Measurements from ENCODE around the gene MROH2A. TPM values are rescaled to one million over a fixed set of nuclear protein-coding genes. Genes with fewer than 3 reads are reported as not detected.

MROH2A gene
- total RNA-seq, 1 experiment from 2014 or later, result not detected

DNA sequence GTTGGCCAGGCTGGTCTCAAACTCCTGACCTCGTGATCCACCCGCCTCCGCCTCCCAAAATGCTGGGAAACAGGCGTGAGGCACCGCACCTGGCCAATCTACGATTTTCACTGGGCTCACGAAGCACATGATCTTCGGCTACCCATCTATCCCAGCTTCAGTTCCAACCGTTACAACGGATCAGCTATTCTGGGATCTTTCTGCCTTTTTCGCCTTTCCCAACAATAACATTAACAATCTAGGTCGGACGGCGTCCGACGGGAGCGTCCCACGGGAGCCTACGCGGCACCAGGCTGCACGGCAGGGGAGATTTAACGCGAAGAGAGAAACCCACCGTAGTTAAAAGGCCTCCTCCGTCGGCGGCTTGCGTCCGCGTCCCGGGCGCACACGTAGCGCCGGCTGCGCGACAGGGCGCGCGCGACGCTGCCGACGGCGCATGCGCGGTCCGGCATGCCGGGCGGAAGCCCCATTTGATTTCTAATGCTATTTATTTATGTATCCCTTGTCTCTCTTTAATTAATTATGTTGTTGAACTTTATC is 89.9 kb downstream of the MROH2A start, which contains the start of gene MSL3B (continued):
- TF ChIP-seq, protein P1, sequence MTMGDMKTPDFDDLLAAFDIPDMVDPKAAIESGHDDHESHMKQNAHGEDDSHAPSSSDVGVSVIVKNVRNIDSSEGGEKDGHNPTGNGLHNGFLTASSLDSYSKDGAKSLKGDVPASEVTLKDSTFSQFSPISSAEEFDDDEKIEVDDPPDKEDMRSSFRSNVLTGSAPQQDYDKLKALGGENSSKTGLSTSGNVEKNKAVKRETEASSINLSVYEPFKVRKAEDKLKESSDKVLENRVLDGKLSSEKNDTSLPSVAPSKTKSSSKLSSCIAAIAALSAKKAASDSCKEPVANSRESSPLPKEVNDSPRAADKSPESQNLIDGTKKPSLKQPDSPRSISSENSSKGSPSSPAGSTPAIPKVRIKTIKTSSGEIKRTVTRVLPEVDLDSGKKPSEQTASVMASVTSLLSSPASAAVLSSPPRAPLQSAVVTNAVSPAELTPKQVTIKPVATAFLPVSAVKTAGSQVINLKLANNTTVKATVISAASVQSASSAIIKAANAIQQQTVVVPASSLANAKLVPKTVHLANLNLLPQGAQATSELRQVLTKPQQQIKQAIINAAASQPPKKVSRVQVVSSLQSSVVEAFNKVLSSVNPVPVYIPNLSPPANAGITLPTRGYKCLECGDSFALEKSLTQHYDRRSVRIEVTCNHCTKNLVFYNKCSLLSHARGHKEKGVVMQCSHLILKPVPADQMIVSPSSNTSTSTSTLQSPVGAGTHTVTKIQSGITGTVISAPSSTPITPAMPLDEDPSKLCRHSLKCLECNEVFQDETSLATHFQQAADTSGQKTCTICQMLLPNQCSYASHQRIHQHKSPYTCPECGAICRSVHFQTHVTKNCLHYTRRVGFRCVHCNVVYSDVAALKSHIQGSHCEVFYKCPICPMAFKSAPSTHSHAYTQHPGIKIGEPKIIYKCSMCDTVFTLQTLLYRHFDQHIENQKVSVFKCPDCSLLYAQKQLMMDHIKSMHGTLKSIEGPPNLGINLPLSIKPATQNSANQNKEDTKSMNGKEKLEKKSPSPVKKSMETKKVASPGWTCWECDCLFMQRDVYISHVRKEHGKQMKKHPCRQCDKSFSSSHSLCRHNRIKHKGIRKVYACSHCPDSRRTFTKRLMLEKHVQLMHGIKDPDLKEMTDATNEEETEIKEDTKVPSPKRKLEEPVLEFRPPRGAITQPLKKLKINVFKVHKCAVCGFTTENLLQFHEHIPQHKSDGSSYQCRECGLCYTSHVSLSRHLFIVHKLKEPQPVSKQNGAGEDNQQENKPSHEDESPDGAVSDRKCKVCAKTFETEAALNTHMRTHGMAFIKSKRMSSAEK (CRISPR knock-in tag; IDR thresholded peaks at IDR 0.05; ENCODE audit: borderline replicate concordance), result no peak
- TF ChIP-seq, protein P2, sequence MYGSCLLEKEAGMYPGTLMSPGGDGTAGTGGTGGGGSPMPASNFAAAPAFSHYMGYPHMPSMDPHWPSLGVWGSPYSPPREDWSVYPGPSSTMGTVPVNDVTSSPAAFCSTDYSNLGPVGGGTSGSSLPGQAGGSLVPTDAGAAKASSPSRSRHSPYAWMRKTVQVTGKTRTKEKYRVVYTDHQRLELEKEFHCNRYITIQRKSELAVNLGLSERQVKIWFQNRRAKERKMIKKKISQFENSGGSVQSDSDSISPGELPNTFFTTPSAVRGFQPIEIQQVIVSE (CRISPR knock-in tag; IDR thresholded peaks at IDR 0.05; ENCODE audit: borderline replicate concordance), result no peak
- TF ChIP-seq ESRRA (CRISPR knock-in tag; IDR thresholded peaks at IDR 0.05; ENCODE audit: borderline replicate concordance), result 0 out of 2 replicates have a peak, but pooled peaks have one; percentile 28
- no peak for TF ChIP-seq HMGA2 (CRISPR knock-in tag; IDR thresholded peaks at IDR 0.05)
- no peak for TF ChIP-seq NR1H2 (CRISPR knock-in tag; IDR thresholded peaks at IDR 0.05)
- TF ChIP-seq, protein P3, sequence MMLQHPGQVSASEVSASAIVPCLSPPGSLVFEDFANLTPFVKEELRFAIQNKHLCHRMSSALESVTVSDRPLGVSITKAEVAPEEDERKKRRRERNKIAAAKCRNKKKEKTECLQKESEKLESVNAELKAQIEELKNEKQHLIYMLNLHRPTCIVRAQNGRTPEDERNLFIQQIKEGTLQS (CRISPR knock-in tag; conservative IDR thresholded peaks at IDR 0.05), result no peak
- TF ChIP-seq OVOL2 (CRISPR knock-in tag; IDR thresholded peaks at IDR 0.05; ENCODE audit: borderline replicate concordance), result no peak
- no peak for TF ChIP-seq SP1 (CRISPR knock-in tag; conservative IDR thresholded peaks at IDR 0.05)
- TF ChIP-seq, protein P4, sequence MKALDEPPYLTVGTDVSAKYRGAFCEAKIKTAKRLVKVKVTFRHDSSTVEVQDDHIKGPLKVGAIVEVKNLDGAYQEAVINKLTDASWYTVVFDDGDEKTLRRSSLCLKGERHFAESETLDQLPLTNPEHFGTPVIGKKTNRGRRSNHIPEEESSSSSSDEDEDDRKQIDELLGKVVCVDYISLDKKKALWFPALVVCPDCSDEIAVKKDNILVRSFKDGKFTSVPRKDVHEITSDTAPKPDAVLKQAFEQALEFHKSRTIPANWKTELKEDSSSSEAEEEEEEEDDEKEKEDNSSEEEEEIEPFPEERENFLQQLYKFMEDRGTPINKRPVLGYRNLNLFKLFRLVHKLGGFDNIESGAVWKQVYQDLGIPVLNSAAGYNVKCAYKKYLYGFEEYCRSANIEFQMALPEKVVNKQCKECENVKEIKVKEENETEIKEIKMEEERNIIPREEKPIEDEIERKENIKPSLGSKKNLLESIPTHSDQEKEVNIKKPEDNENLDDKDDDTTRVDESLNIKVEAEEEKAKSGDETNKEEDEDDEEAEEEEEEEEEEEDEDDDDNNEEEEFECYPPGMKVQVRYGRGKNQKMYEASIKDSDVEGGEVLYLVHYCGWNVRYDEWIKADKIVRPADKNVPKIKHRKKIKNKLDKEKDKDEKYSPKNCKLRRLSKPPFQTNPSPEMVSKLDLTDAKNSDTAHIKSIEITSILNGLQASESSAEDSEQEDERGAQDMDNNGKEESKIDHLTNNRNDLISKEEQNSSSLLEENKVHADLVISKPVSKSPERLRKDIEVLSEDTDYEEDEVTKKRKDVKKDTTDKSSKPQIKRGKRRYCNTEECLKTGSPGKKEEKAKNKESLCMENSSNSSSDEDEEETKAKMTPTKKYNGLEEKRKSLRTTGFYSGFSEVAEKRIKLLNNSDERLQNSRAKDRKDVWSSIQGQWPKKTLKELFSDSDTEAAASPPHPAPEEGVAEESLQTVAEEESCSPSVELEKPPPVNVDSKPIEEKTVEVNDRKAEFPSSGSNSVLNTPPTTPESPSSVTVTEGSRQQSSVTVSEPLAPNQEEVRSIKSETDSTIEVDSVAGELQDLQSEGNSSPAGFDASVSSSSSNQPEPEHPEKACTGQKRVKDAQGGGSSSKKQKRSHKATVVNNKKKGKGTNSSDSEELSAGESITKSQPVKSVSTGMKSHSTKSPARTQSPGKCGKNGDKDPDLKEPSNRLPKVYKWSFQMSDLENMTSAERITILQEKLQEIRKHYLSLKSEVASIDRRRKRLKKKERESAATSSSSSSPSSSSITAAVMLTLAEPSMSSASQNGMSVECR (CRISPR knock-in tag; IDR thresholded peaks at IDR 0.05; ENCODE audit: borderline replicate concordance), result peak; percentile 58; the same call in 1 of the 2 replicates
- TF ChIP-seq TCF7 (CRISPR knock-in tag; IDR thresholded peaks at IDR 0.05; ENCODE audit: low read depth), result no peak
- no peak for TF ChIP-seq MXD4 (CRISPR knock-in tag; IDR thresholded peaks at IDR 0.05; ENCODE audit: borderline replicate concordance)
- no peak for TF ChIP-seq IRF2 (CRISPR knock-in tag; IDR thresholded peaks at IDR 0.05; ENCODE audit: borderline replicate concordance, low read depth)
- TF ChIP-seq, protein P5, sequence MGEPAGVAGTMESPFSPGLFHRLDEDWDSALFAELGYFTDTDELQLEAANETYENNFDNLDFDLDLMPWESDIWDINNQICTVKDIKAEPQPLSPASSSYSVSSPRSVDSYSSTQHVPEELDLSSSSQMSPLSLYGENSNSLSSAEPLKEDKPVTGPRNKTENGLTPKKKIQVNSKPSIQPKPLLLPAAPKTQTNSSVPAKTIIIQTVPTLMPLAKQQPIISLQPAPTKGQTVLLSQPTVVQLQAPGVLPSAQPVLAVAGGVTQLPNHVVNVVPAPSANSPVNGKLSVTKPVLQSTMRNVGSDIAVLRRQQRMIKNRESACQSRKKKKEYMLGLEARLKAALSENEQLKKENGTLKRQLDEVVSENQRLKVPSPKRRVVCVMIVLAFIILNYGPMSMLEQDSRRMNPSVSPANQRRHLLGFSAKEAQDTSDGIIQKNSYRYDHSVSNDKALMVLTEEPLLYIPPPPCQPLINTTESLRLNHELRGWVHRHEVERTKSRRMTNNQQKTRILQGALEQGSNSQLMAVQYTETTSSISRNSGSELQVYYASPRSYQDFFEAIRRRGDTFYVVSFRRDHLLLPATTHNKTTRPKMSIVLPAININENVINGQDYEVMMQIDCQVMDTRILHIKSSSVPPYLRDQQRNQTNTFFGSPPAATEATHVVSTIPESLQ (CRISPR knock-in tag; IDR thresholded peaks at IDR 0.05), result no peak
- peak; percentile 75; the same call in 1 of the 2 replicates for TF ChIP-seq CREM (CRISPR knock-in tag; IDR thresholded peaks at IDR 0.05)
- TF ChIP-seq, protein P6, sequence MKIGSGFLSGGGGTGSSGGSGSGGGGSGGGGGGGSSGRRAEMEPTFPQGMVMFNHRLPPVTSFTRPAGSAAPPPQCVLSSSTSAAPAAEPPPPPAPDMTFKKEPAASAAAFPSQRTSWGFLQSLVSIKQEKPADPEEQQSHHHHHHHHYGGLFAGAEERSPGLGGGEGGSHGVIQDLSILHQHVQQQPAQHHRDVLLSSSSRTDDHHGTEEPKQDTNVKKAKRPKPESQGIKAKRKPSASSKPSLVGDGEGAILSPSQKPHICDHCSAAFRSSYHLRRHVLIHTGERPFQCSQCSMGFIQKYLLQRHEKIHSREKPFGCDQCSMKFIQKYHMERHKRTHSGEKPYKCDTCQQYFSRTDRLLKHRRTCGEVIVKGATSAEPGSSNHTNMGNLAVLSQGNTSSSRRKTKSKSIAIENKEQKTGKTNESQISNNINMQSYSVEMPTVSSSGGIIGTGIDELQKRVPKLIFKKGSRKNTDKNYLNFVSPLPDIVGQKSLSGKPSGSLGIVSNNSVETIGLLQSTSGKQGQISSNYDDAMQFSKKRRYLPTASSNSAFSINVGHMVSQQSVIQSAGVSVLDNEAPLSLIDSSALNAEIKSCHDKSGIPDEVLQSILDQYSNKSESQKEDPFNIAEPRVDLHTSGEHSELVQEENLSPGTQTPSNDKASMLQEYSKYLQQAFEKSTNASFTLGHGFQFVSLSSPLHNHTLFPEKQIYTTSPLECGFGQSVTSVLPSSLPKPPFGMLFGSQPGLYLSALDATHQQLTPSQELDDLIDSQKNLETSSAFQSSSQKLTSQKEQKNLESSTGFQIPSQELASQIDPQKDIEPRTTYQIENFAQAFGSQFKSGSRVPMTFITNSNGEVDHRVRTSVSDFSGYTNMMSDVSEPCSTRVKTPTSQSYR (CRISPR knock-in tag; IDR thresholded peaks at IDR 0.05), result 0 out of 2 replicates have a peak, but pooled peaks have one; percentile 26
- TF ChIP-seq ZNF138 (CRISPR knock-in tag; conservative IDR thresholded peaks at IDR 0.05), result no peak
- TF ChIP-seq NFATC4 (CRISPR knock-in tag; IDR thresholded peaks at IDR 0.05), result no peak
- TF ChIP-seq, protein P7, sequence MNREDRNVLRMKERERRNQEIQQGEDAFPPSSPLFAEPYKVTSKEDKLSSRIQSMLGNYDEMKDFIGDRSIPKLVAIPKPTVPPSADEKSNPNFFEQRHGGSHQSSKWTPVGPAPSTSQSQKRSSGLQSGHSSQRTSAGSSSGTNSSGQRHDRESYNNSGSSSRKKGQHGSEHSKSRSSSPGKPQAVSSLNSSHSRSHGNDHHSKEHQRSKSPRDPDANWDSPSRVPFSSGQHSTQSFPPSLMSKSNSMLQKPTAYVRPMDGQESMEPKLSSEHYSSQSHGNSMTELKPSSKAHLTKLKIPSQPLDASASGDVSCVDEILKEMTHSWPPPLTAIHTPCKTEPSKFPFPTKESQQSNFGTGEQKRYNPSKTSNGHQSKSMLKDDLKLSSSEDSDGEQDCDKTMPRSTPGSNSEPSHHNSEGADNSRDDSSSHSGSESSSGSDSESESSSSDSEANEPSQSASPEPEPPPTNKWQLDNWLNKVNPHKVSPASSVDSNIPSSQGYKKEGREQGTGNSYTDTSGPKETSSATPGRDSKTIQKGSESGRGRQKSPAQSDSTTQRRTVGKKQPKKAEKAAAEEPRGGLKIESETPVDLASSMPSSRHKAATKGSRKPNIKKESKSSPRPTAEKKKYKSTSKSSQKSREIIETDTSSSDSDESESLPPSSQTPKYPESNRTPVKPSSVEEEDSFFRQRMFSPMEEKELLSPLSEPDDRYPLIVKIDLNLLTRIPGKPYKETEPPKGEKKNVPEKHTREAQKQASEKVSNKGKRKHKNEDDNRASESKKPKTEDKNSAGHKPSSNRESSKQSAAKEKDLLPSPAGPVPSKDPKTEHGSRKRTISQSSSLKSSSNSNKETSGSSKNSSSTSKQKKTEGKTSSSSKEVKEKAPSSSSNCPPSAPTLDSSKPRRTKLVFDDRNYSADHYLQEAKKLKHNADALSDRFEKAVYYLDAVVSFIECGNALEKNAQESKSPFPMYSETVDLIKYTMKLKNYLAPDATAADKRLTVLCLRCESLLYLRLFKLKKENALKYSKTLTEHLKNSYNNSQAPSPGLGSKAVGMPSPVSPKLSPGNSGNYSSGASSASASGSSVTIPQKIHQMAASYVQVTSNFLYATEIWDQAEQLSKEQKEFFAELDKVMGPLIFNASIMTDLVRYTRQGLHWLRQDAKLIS (CRISPR knock-in tag; IDR thresholded peaks at IDR 0.05; ENCODE audit: borderline replicate concordance), result no peak
- peak; percentile 31; the same call in 1 of the 2 replicates for TF ChIP-seq CREB1 (CRISPR knock-in tag; IDR thresholded peaks at IDR 0.05)
